GM18909 (cell line): ENCODE data around the gene LRRTM3.

Source experiments
- ATAC-seq: cut with Tn5 transposase; IDR thresholded peaks from one replicate; pipeline ENCODE4 v1.9.1; 2021; ENCODE audit warnings: mild to moderate bottlenecking; ENCODE audit not compliant: unreplicated experiment, poor library complexity

LRRTM3 gene

GRCh38 chr10:67011480-67011879, 85.6 kb downstream of the LRRTM3 start:
- ATAC-seq: no peak

- ATAC-seq: no peak
Observed at GRCh38 chr10:67011981-67012380, 86.1 kb downstream of the LRRTM3 start.

DNA sequence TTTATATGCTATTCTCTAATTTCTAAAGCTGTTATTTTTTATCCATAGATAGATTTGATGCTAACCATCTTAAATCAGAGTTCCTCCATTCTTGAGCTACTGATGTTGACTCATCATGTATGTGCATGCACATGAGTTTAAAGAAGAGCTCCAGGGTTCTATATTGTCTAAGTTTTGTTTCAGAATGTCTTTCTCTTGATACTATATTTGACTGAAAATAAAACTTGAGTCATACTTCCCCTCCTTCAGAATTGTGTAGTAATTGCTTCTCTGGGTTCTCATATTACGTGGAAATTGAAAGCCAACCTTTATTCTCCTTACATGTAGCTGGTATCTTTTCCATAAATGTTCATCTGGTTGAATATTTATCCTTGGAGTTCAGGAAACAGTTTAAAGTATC, 89.4 kb downstream of the LRRTM3 start:
- no peak for ATAC-seq

- ATAC-seq: no peak
Observed at GRCh38 chr10:67017218-67017617, 91.4 kb downstream of the LRRTM3 start.

DNA sequence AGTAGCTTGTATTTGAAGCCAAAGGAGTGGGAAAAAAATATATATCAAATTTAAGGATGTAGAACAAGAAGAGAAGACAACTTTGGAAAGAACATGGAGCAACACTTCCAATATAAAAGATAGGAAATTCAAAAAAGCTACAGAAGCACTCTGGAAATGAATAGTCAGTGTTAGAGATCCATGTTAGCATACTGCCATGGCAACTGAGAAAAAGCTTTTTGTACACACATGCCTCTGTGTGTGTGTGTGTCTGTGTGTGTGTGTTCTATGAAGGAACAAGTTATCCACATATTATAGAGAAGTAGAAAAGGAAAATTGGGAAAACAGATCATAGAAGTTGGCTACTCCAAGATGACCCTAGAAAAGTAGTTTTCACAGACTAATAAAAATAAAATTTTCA, 96.3 kb downstream of the LRRTM3 start:
- ATAC-seq: no peak

DNA sequence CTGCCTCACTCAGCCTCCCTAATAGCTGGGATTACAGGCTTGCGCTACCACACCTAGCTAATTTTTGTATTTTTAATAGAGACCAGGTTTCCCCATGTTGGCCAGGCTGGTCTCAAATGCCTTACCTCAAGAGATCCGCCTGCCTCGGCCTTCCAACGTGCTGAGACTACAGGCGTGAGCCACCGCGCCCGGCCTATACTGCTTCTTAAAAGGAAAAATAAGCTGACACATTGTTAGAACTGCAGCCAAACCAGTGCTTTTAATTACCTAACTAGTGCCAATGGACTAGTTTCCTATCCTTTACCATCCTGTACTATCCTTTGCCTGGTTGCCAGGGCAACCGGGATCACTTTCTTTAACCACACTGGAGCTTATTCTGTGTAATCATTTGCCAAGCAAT, 108.0 kb downstream of the LRRTM3 start:
- no peak for ATAC-seq

GRCh38 chr10:67036808-67037207, 111.0 kb downstream of the LRRTM3 start:
- no peak for ATAC-seq

DNA sequence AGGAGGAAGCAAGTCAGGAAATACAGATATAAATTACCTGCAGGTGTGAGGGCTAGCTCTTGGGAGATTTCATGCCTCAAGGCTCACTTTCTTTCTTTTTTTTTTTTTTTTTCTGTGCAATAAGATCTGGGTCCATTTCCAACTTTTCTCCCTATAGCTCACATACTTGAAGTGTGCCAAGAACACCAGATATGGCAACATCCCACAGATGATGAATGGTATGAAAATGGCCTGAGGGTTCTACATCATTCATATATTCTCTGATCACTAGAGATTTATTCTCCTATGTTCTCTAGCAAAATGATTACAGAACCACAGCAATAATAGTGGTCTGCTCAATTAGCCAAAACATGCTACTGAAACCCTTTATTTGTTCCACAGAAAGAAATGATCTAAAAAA, 117.2 kb downstream of the LRRTM3 start:
- ATAC-seq: no peak

- no peak for ATAC-seq
Observed at GRCh38 chr10:67045404-67045803, 119.6 kb downstream of the LRRTM3 start.

GRCh38 chr10:67046507-67046906, 120.7 kb downstream of the LRRTM3 start:
- no peak for ATAC-seq

DNA sequence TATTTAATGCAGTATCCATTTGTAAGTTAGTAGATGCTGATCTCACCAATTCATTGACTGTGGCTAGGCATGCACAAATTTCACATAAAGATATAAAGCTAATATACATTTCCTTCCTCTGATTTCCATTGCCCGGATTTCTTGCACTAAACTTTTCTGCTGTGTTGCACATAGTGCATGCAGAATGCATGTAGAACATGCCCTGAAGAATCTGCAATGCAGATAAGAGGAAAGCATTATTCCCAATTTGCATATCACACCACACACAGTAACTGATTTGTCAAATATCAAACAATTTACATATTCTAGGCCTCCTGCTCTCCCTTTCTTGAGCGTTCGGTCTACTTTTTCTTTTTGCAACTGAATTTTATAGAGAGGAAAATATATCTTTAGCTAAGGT, 124.2 kb downstream of the LRRTM3 start:
- no peak for ATAC-seq

DNA sequence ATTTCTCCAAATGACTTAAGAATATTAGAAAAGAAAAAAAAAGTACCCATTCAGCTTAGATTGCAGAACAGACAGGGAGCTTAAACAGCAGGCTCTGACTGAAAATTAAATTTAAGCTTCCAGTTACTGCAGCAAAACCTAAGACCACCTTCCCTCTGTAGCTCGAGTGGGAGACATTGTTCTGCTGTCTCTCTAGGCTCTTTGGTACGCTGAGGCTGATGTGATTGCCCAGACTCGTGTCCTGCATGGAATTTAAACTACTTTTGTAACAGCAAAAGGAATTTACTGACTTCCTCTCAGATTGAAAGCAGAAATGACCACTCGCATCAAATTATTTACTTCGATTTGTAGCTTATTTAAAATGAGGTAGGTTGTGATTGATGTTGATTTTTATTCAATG, 124.6 kb downstream of the LRRTM3 start:
- ATAC-seq: no peak

DNA sequence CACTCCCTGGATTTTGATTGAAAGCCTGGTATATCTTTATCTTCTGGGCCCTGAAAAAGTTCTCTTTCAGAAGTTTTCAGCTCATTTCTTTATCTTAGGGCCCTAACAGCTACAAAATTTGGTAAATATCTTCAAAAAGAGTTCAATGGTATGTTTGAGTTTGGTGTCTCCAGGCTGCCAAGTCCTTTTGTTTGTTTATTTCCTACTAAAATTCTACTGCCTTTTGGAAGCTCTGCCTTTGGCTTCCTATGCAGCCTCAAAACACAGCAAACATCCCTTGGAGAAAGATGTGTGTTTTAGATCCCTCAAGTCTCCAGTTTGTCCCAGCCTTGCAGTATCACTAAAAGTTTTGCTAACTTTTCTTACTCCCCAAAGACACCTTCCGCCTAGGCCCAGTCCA, 146.8 kb downstream of the LRRTM3 start:
- no peak for ATAC-seq

- no peak for ATAC-seq
Observed at GRCh38 chr10:67075491-67075971, 149.7 kb downstream of the LRRTM3 start.

DNA sequence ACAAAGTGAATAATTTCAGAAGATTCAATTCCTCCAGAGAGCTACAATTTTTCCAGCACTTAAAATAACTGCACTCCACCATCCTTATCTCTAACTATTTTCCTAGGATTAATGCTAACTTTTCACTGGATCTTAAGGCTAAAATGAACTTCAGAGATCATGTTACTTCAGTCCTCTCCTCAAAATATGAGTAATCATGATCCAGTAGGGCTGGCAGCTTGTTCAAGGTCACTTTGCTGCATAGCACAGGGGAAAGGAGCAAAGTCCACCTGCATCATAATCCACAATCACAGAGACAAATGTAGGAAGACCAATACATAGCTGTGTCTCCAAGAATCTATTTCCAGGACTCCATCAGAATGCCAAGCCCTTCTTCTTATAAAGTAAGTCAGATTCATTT, 150.3 kb downstream of the LRRTM3 start:
- no peak for ATAC-seq

DNA sequence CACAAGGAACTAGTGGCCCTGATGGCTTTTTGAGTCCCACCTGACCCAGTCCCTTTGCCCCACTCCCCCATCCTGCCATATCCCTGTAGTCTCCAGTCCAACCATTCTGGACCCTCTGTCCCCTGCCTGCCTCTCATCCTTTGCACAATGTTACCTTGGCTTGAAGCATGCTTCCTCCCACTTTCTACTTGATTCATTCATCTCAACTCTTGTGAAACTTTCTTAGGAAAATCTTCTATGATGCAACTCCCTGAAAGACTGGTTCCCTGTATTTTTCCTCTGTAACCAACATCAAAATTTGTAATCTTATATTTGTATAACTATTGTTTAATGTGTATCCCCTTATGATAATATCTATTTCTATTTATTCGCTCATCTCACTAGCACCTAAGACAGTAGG, 151.5 kb downstream of the LRRTM3 start:
- no peak for ATAC-seq

- ATAC-seq: no peak
Observed at GRCh38 chr10:67079126-67079525, 153.3 kb downstream of the LRRTM3 start.

DNA sequence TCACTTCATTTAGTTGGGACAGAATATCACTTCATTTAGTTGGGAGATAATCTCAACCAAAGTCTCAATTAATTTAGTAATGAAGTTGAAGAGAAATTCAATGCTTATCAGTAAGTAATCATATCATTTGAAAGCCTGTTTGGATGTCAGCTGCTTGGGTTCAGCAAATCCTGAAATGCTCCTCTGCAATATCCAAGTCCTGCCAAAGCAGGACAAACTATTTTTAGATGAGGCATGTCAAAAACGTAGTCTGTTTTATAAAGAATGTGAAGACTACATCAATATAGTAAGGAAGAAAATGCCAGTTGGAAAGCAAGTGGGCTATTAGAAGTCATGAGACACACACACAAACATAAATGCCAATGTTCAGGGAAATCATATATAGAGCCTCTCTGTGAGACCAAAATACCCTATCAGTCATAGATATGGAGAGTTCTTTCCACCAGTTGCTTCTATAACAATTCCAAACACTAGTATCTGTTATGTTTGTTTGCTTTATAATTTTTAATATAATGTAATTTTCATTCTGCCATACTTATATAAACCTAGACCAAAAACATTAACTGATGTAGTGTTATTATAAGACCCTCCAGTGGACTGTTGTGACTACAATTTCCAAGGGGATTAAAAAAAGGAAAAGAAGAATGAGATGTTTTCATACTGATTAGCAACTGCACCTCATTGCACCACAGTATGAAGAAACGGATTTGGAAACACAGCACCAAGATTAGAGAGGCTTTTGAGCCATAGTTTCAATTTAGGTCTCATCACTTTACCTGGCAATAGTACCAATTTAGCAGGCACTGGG, 160.7 kb downstream of the LRRTM3 start:
- ATAC-seq: no peak

GRCh38 chr10:67087135-67087425, 161.2 kb downstream of the LRRTM3 start:
- no peak for ATAC-seq

DNA sequence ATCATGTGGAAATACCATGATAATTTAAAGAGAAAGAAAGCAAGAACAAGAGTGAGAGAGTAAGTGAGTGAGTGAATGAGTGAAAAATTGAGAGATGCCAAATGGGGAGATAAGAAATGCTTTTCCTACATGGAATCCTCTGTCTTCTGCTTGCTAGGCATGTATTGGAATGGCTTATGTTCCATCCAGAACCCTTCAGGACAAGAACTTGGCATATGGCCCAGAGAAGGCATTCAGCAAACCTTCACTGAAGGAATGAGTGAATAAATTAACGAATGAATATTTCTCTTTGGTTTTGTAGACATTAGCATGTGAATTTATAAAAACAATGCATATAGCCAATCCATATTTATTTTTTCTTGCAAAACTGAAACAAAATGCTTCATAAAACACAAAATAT, 162.2 kb downstream of the LRRTM3 start:
- ATAC-seq: no peak

DNA sequence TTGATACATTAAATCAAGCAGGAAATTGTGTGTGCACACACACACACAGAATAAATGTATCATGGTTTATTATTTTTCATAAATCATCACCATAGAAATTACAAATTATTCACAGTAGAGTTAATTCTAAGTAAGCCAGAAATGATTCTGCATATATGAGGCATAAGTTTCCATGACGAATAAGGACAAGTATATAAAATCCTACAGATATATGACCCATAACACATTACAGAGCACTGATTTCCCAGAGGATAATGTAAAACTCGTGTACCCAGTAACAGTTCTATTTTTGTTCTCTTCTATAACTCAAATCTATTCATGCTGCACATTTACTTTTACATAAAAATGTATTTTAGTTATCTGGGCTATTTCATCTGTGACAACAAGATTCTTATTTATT, 169.7 kb downstream of the LRRTM3 start:
- no peak for ATAC-seq

DNA sequence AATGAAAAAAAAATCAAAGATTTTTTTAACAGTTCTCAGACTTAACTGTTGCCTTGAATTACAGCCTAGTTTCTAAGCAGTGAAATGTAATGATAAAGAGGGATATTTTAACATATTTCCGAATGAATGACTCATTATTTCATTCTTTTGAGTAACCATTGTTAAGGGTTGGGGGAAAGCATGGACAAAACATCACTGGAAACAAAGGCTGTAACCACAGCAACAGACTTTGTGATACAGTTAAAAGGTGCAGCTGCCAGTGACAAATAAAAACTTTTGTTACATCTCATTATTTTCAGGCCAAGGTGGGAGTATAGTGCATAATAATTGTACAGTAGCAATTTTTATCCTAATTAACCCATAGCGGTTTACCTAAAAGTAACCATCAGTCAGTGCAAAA, 172.6 kb downstream of the LRRTM3 start:
- no peak for ATAC-seq

DNA sequence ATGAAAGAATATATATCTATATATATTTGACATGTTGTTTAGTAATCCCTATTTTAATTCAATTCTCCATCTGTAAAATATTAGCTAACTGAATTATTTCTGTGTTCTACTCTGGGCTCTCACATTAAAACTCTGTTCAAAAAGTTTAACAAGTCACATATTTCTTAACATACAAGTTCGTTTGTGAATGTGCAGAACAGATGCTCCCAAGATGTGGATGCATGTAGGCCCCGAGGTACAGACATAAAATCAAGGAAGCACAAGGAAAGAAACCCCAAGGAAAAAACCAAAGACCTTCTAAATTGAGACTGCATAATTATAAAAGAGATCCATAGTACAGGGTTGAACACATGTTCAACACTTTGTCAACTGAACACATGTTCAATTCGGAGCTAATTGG, 175.1 kb downstream of the LRRTM3 start:
- ATAC-seq: no peak
